Retinal pigment epithelial cell (primary cell): ENCODE data around the gene FILIP1.

Experiments
- DNase-seq: peaks from one replicate; pipeline ENCODE4 v3.0.0-alpha.2; 2010; ENCODE audit warnings: low read depth
- H3K4me3 ChIP-seq: 2 replicates; pipeline ENCODE4 v1.5.1; 2011; ENCODE audit warnings: mild to moderate bottlenecking, low read length, control low read depth, moderate library complexity
- TF ChIP-seq, protein P1 (sequence below): conservative IDR thresholded peaks from 2 replicates; pipeline ENCODE4 v1.5.1; 2011; ENCODE audit warnings: low read depth, low read length, control low read depth, inconsistent platforms

FILIP1 gene

DNA sequence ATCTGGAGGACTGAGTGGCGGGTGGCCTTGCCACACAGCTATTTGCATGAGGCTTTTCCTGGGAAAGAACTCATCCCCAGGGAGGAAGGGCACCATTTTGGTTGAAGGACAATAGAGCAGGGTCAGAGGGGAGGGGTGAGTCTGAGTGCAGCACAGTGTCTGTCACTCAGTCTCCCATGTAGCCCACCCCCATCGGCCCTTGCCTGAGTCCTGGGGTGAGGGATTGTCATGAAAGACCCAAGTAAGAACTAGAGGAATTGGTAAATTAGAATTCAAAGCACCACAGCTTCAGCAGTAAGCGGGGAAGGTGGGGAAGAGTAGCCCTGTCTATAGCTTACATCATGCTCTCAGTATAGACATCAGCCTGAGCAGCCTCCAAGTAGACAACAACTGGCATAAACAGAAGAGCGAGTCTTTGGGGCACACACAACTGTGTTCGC, 118.6 kb downstream of the FILIP1 start:
- TF ChIP-seq, protein P1, sequence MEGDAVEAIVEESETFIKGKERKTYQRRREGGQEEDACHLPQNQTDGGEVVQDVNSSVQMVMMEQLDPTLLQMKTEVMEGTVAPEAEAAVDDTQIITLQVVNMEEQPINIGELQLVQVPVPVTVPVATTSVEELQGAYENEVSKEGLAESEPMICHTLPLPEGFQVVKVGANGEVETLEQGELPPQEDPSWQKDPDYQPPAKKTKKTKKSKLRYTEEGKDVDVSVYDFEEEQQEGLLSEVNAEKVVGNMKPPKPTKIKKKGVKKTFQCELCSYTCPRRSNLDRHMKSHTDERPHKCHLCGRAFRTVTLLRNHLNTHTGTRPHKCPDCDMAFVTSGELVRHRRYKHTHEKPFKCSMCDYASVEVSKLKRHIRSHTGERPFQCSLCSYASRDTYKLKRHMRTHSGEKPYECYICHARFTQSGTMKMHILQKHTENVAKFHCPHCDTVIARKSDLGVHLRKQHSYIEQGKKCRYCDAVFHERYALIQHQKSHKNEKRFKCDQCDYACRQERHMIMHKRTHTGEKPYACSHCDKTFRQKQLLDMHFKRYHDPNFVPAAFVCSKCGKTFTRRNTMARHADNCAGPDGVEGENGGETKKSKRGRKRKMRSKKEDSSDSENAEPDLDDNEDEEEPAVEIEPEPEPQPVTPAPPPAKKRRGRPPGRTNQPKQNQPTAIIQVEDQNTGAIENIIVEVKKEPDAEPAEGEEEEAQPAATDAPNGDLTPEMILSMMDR = no peak
- no peak overlapping the region for H3K4me3 ChIP-seq
- DNase-seq = no peak

DNA sequence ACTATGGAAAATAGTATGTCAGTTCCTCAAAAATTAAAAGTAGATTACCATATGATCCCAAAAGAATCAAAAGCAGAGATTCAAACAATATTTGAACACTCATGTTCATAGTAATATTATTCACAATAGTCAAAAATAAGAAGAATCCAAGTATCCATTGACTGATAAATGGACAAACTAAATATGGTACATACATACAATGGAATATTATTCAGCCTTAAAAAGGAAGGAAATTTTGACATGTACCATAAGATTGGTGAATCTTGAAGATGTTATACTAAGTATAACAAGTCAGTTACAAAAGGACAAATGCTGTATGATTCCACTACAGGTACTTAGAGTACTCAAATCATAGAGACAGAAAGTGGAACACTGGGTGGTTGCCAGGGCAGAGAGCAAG, 120.7 kb downstream of the FILIP1 start:
- DNase-seq = no peak
- no peak overlapping the region for H3K4me3 ChIP-seq
- TF ChIP-seq, protein P1 = no peak

DNA sequence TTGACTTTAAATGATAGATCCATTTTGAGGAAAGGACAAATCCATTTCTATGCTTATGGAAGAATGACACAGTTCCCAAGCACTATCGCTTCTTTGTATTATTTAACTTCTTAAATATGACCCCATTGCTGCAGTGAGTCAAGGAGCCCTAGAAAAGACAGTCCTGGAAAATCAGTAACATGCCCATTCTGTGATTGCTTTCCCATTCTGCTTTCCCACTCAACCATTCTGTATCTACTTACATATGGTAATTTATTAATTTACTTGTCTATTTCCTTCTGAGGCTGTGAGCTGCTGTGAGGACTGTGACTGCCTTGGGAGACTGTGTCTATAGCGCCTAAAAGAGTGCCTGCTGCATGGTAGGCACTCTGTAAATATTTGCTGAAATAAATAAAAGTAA, 123.6 kb downstream of the FILIP1 start:
- DNase-seq = no peak
- TF ChIP-seq, protein P1 = no peak
- no peak overlapping the region for H3K4me3 ChIP-seq

DNA sequence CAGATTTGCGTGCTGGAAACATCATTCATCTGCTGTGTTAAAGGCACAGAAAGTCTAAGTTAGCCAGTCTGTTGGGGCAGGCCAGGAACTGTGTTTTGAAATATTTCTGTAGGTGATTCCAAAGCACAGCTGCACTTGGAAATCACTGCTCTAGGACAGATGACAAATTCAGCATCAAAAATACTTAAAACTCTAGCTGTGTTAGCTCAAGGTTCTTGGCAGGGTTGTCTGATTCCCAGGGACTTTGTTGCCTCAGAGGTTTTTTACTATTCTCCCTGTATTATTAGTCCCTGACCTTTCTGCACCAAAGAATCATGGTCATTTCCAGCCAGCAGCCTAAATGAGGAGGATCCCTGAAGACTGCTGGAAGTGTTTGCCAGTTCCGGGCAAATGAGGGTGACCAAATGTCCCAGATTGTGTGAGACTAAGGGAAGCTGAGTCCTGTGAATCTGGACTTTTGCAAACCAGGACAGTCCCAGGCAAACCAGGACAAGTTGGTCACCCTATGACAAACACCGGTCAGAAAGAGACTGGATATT, 124.7 kb downstream of the FILIP1 start:
- TF ChIP-seq, protein P1 = no peak
- no peak for DNase-seq
- no peak overlapping the region for H3K4me3 ChIP-seq

DNA sequence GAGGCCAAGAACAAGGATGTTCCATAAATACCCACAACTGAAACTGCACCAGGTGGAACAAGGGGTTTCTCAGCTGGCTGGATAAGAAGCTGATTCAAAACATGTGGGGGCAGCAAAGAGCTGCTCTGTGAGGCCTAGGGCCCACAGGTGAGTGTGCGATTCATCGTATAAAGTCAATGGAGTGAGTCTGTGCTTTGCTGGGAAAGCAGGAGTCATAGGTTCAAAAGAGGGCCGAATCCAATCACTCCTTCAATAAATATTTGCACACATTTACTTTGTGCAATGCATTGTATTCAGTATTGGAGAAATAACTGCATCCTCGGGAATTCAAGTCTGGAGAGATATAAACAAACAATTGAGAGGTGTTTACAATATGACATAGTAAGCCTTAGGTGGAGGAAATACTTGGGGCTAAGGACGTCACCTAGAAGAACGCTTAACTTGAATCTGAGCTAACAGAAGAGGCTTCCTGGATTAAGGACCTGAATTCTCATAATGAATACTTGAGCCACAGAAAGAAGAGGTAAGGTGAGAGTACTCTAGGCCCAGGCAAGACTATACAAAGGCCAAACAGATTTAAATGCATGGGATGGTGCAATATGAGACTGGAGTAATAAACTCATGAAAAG, 125.3 kb downstream of the FILIP1 start:
- no peak for DNase-seq
- no peak overlapping the region for H3K4me3 ChIP-seq
- TF ChIP-seq, protein P1 = peak; percentile 73

DNA sequence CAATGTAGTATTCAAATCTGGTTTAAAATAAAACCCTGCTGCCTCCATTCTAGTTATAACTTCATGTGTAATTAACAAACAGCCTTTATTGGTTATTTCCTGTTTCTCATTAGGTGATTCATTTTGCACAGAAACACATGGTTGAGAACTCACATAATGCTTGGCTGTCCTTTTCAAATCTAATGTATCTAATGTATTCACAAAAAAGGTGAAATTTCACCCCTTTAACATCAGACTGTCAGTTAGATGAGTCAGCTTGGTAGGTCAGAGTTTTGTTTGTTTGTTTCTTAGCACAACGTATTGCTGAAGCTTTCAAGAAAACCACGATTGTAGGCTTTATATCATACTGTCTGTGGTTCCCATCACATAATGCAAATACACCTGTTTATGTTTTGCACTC, 130.3 kb downstream of the FILIP1 start:
- no peak overlapping the region for H3K4me3 ChIP-seq
- DNase-seq = no peak
- TF ChIP-seq, protein P1 = no peak

DNA sequence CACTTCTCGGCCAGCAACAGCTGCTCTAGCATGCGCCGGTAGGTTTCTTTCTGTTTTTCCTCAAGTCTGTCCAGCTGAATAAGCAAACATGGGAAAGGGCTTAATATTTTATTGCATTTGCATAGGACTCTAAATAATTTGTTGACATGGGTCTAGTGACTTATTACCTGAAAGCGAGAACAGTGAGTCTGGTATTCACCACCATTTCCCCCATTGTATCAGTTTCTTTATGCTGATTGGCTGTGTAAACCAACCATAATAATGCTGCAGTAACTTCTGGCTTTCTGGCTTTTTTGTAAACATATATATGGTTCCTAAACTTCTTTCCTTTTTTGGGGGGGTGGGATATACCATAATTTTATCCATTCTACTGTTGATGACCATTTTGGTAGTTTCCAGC, 140.0 kb downstream of the FILIP1 start:
- TF ChIP-seq, protein P1 = no peak
- no peak for DNase-seq
- H3K4me3 ChIP-seq = no peak overlapping the region
